Measurements from ENCODE around the gene C2CD2L.

Gene C2CD2L

GRCh38 chr11:119116235-119116594 lies 9.1 kb downstream of the C2CD2L start:
- in situ Hi-C loops (cut with MboI; ENCODE audit: low sequenced_read_pairs, unreplicated experiment) = no loop called here
- no peak for DNase-seq (ENCODE audit: low spot score)
- TF ChIP-seq CTCF (IDR thresholded peaks at IDR 0.05; ENCODE audit: borderline replicate concordance, control extremely low read depth, extremely low read depth, insufficient read depth, missing control alignments) = no peak

GRCh38 chr11:119116601-119117000 lies 9.5 kb downstream of the C2CD2L start:
- DNase-seq (ENCODE audit: low spot score) = no peak
- TF ChIP-seq CTCF (IDR thresholded peaks at IDR 0.05; ENCODE audit: borderline replicate concordance, control extremely low read depth, extremely low read depth, insufficient read depth, missing control alignments) = no peak
- in situ Hi-C loops (cut with MboI; ENCODE audit: low sequenced_read_pairs, unreplicated experiment) = no loop called here

- TF ChIP-seq CTCF (IDR thresholded peaks at IDR 0.05; ENCODE audit: borderline replicate concordance, control extremely low read depth, extremely low read depth, insufficient read depth, missing control alignments) = no peak
- in situ Hi-C loops (cut with MboI; ENCODE audit: low sequenced_read_pairs, unreplicated experiment) = no loop called here
Measured at GRCh38 chr11:119117004-119117706, 10.0 kb downstream of the C2CD2L start.

GRCh38 chr11:119118227-119118626 lies 11.1 kb downstream of the C2CD2L start:
- TF ChIP-seq CTCF (IDR thresholded peaks at IDR 0.05; ENCODE audit: borderline replicate concordance, control extremely low read depth, extremely low read depth, insufficient read depth, missing control alignments) = no peak
- in situ Hi-C loops (cut with MboI; ENCODE audit: low sequenced_read_pairs, unreplicated experiment) = no loop called here
- no peak for DNase-seq (ENCODE audit: low spot score)

More at GRCh38 chr11:119117004-119117706, 10.0 kb downstream of the C2CD2L start:
- DNase-seq (ENCODE audit: low spot score) = no peak

- no peak for TF ChIP-seq CTCF (IDR thresholded peaks at IDR 0.05; ENCODE audit: borderline replicate concordance, control extremely low read depth, extremely low read depth, insufficient read depth, missing control alignments)
- no peak for DNase-seq (ENCODE audit: low spot score)
- in situ Hi-C loops (cut with MboI; ENCODE audit: low sequenced_read_pairs, unreplicated experiment) = no loop called here
Measured at GRCh38 chr11:119118946-119119345, 11.8 kb downstream of the C2CD2L start.

GRCh38 chr11:119120639-119121007 lies 13.5 kb downstream of the C2CD2L start:
- in situ Hi-C loops (cut with MboI; ENCODE audit: low sequenced_read_pairs, unreplicated experiment) = no loop called here
- no peak for TF ChIP-seq CTCF (IDR thresholded peaks at IDR 0.05; ENCODE audit: borderline replicate concordance, control extremely low read depth, extremely low read depth, insufficient read depth, missing control alignments)
- no peak for DNase-seq (ENCODE audit: low spot score)
